ENCODE data around the gene CARMIL1. TPM values are rescaled to one million over a fixed set of nuclear protein-coding genes. Genes with fewer than 3 reads are reported as not detected.

CARMIL1 gene
- total and polyA plus RNA-seq, 2 of the 8 experiments (the other 6 are each of a cell fraction or from before 2014, with no cell fraction given), result 20.3 to 40.4 TPM

DNA sequence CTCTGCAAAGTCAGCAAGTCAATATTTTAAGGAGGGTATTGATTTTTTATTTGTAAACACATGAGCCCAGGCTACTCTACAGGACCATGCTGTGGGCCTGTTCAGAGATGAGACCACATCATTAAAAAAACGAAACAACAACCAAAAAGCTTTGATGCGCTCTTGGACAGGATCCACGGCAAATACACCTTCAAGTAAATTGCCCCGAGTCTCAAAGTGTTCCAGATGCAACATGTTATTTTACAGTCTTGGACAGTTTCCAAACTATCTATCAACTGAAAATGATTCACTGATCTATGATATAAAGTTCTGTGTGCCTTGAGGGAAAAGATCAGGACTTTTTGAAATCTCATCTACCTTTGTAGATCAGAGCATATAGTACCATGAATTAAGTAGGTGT, 25.8 kb upstream of the CARMIL1 start:
- H2BK15ac ChIP-seq (ENCODE audit: low read length), result no peak overlapping the region
- no peak overlapping the region for H2AK5ac ChIP-seq (ENCODE audit: low read depth, low read length)
- no peak overlapping the region for H3K4ac ChIP-seq (replicated peaks; ENCODE audit: insufficient read length, low read depth, low read length)
- H4K91ac ChIP-seq (replicated peaks; ENCODE audit: insufficient read length, low read length), result no peak overlapping the region
- no peak for TF ChIP-seq TBP (IDR thresholded peaks at IDR 0.05; ENCODE audit: low read depth, low read length)
- no peak for TF ChIP-seq SP4 (IDR thresholded peaks at IDR 0.05; ENCODE audit: low read length)
- H3K36me3 ChIP-seq (ENCODE audit: control insufficient read depth in 2 of 4, insufficient read depth in 4 of 4, low read length in 3 of 4), result no peaks in the 10 kb centered on the region
- ChIA-PET POLR2A (ENCODE audit: partially characterized antibody) (no interaction called here), CTCF (ENCODE audit: partially characterized antibody) (interaction anchor here (2.0 kb wide), 1 partner anchor 30 kb away, joined by 4 read pairs; no protein-coding TSS in a partner anchor)
- H3K27me3 ChIP-seq (replicated peaks in 1 of 4; ENCODE audit: control insufficient read depth in 3 of 4, extremely low read depth in 1 of 4, insufficient read depth in 3 of 4, low read length in 3 of 4), result no peaks in the 10 kb centered on the region
- no peak overlapping the region for H2AFZ ChIP-seq (ENCODE audit: low read length)
- H2BK12ac ChIP-seq (ENCODE audit: low read depth, low read length), result no peak overlapping the region
- no peak for DNase-seq (ENCODE audit: low read depth in 1 of 2, low spot score in 2 of 2)
- H2BK5ac ChIP-seq (ENCODE audit: low read depth, low read length), result no peak overlapping the region
- no peak overlapping the region for H3K27ac ChIP-seq (ENCODE audit: low read depth, low read length)
- 90% methylated on average over 4 of the region's 4 CpGs; no CpG with 5 or more reads in 1 of the 2 experiments for WGBS, 2 experiments (ENCODE audit: extremely low coverage in 1 of 2, insufficient coverage in 1 of 2, insufficient read length in 1 of 2, insufficient replicate concordance in 2 of 2, low coverage in 1 of 2, low lambda C conversion rate in 2 of 2, missing lambda C conversion rate in 1 of 2)
- H3K18ac ChIP-seq (ENCODE audit: extremely low read depth, low read length), result no peak overlapping the region
- no peaks in the 10 kb centered on the region for H3K9me3 ChIP-seq (ENCODE audit: insufficient read depth in 2 of 2, low read depth in 1 of 2, low read length in 1 of 2)
- H3K23me2 ChIP-seq (ENCODE audit: low read depth, low read length), result no peaks in the 10 kb centered on the region
- no peaks in the 10 kb centered on the region for H3K79me1 ChIP-seq (ENCODE audit: low read depth, low read length)
- no peak overlapping the region for H4K8ac ChIP-seq (ENCODE audit: extremely low read depth, insufficient read depth, low read length)
- H3K14ac ChIP-seq (ENCODE audit: insufficient read length), result no peak overlapping the region
- no peak overlapping the region for H2BK20ac ChIP-seq (ENCODE audit: low read length)
- H3K4me1 ChIP-seq (replicated peaks in 1 of 4; ENCODE audit: control insufficient read depth in 3 of 4, insufficient read depth in 4 of 4, low read length in 3 of 4), result no peaks in the 10 kb centered on the region
- no peak overlapping the region for H4K5ac ChIP-seq (ENCODE audit: insufficient read length, low read depth, low read length)
- no peak overlapping the region for H3K4me2 ChIP-seq (ENCODE audit: insufficient read depth in 1 of 2, low read depth in 2 of 2, low read length in 2 of 2)
- no peak overlapping the region for H3K4me3 ChIP-seq (ENCODE audit: extremely low read depth in 1 of 4, insufficient read depth in 2 of 4, low read depth in 3 of 4, low read length in 4 of 4)
- no peaks in the 10 kb centered on the region for H4K20me1 ChIP-seq (replicated peaks in 1 of 2; ENCODE audit: control insufficient read depth in 1 of 2, insufficient read depth in 2 of 2, low read length in 2 of 2)
- FAIRE-seq, result no peak
- H3K56ac ChIP-seq (replicated peaks; ENCODE audit: insufficient read length, low read depth, low read length), result no peak overlapping the region
- H3K23ac ChIP-seq (ENCODE audit: insufficient read length), result no peak overlapping the region
- no peaks in the 10 kb centered on the region for H3K79me2 ChIP-seq (ENCODE audit: control insufficient read depth in 1 of 2, insufficient read depth in 2 of 2, low read length in 2 of 2)
- no peak overlapping the region for H2BK120ac ChIP-seq (replicated peaks; ENCODE audit: low read depth, low read length)
- no peak overlapping the region for H3K9ac ChIP-seq (replicated peaks in 1 of 4; ENCODE audit: extremely low read depth in 1 of 4, low read depth in 3 of 4, low read length in 3 of 4)

Data from H1 (cell line).